Measurements from ENCODE around the gene IMMP2L. TPM values are rescaled to one million over a fixed set of nuclear protein-coding genes. Genes with fewer than 3 reads are reported as not detected.

Gene IMMP2L
- total and polyA plus RNA-seq, 2 experiments from 2014 or later, result 10.1 to 10.4 TPM

GRCh38 chr7:111083413-111083812 is 478.9 kb downstream of the IMMP2L start:
- H2AFZ ChIP-seq, result peak overlapping the region; percentile 22
- peak overlapping the region; percentile 33; the same call in 1 of the 2 replicates for H3K4me3 ChIP-seq
- peak overlapping the region; percentile 68 for H3K27ac ChIP-seq
- peak; percentile 71 for DNase-seq
- H3K36me3 ChIP-seq (ENCODE audit: low read depth), result no peaks in the 10 kb centered on the region
- no peaks in the 10 kb centered on the region for H3K27me3 ChIP-seq (replicated peaks; ENCODE audit: insufficient read depth)
- peak overlapping the region; percentile 40; the same call in 1 of the 2 replicates for H3K9ac ChIP-seq
- WGBS, 2 experiments (ENCODE audit: low coverage in 1 of 2, low lambda C conversion rate in 2 of 2, missing lambda C conversion rate in 2 of 2), result 31 to 42% methylated on average over 5 of the region's 5 CpGs
- no peaks in the 10 kb centered on the region for H3K79me2 ChIP-seq (ENCODE audit: insufficient read depth)
- no peaks in the 10 kb centered on the region for H4K20me1 ChIP-seq (ENCODE audit: insufficient read depth)
- peaks cover 22% of the 10 kb centered on the region for H3F3A ChIP-seq (ENCODE audit: insufficient read depth)
- peak overlapping the region; percentile 57 for H3K4me2 ChIP-seq (ENCODE audit: unreplicated experiment)
- TF ChIP-seq EZH2phosphoT487 (IDR thresholded peaks at IDR 0.05; ENCODE audit: insufficient read depth, low read depth), result no peak
- peaks cover 31% of the 10 kb centered on the region for H3K4me1 ChIP-seq (ENCODE audit: insufficient read depth)
- no peaks in the 10 kb centered on the region for H3K9me2 ChIP-seq (ENCODE audit: insufficient read depth)
- in situ Hi-C loops (cut with MboI), result loop anchor here (10.0 kb wide), 1 partner anchor 391 kb away; no protein-coding TSS in a partner anchor
- H3K9me3 ChIP-seq (ENCODE audit: low read depth), result no peaks in the 10 kb centered on the region

GRCh38 chr7:111082351-111082750 is 479.9 kb downstream of the IMMP2L start:
- Histone ChIP-seq H3K9ac (peak overlapping the region; percentile 40), H3K79me2 (ENCODE audit: insufficient read depth) (no peaks in the 10 kb centered on the region)
- in situ Hi-C loops (cut with MboI), result loop anchor here (10.0 kb wide), 1 partner anchor 392 kb away; no protein-coding TSS in a partner anchor

GRCh38 chr7:111081546-111082267 is 480.6 kb downstream of the IMMP2L start:
- Histone ChIP-seq H3K79me2 (ENCODE audit: insufficient read depth) (no peaks in the 10 kb centered on the region), H3K9me2 (ENCODE audit: insufficient read depth) (no peaks in the 10 kb centered on the region), H4K20me1 (ENCODE audit: insufficient read depth) (no peaks in the 10 kb centered on the region), H2AFZ (peak overlapping the region; percentile 45), H3K9me3 (ENCODE audit: low read depth) (no peaks in the 10 kb centered on the region), H3K4me3 (peak overlapping the region; percentile 33), H3K27me3 (replicated peaks; ENCODE audit: insufficient read depth) (no peaks in the 10 kb centered on the region), H3K4me2 (ENCODE audit: unreplicated experiment) (peak overlapping the region; percentile 57), H3F3A (ENCODE audit: insufficient read depth) (peaks cover 25% of the 10 kb centered on the region), H3K4me1 (ENCODE audit: insufficient read depth) (peaks cover 34% of the 10 kb centered on the region), H3K36me3 (ENCODE audit: low read depth) (no peaks in the 10 kb centered on the region), H3K27ac (peak overlapping the region; percentile 68), H3K9ac (peak overlapping the region; percentile 40)
- WGBS, 2 experiments (ENCODE audit: low coverage in 1 of 2, low lambda C conversion rate in 2 of 2, missing lambda C conversion rate in 2 of 2), result 84 to 86% methylated on average over 4 of the region's 4 CpGs
- DNase-seq, result no peak
- TF ChIP-seq EZH2 (IDR thresholded peaks at IDR 0.05; ENCODE audit: insufficient read depth, poor library complexity, severe bottlenecking) (no peak), EZH2phosphoT487 (IDR thresholded peaks at IDR 0.05; ENCODE audit: insufficient read depth, low read depth) (no peak)
- in situ Hi-C loops (cut with MboI), result loop anchor here (10.0 kb wide), 1 partner anchor 393 kb away; no protein-coding TSS in a partner anchor

More at GRCh38 chr7:111082351-111082750, 479.9 kb downstream of the IMMP2L start:
- H3K9me2 ChIP-seq (ENCODE audit: insufficient read depth), result no peaks in the 10 kb centered on the region
- peaks cover 31% of the 10 kb centered on the region for H3K4me1 ChIP-seq (ENCODE audit: insufficient read depth)
- H3K9me3 ChIP-seq (ENCODE audit: low read depth), result no peaks in the 10 kb centered on the region
- peak overlapping the region; percentile 57 for H3K4me2 ChIP-seq (ENCODE audit: unreplicated experiment)
- H3F3A ChIP-seq (ENCODE audit: insufficient read depth), result peaks cover 22% of the 10 kb centered on the region
- TF ChIP-seq EZH2phosphoT487 (IDR thresholded peaks at IDR 0.05; ENCODE audit: insufficient read depth, low read depth) (no peak), EZH2 (IDR thresholded peaks at IDR 0.05; ENCODE audit: insufficient read depth, poor library complexity, severe bottlenecking) (no peak)
- peak overlapping the region; percentile 33 for H3K4me3 ChIP-seq
- no peaks in the 10 kb centered on the region for H3K27me3 ChIP-seq (replicated peaks; ENCODE audit: insufficient read depth)
- no peaks in the 10 kb centered on the region for H3K36me3 ChIP-seq (ENCODE audit: low read depth)
- 2 to 8% methylated on average over 4 of the region's 4 CpGs for WGBS, 2 experiments (ENCODE audit: low coverage in 1 of 2, low lambda C conversion rate in 2 of 2, missing lambda C conversion rate in 2 of 2)
- H2AFZ ChIP-seq, result peak overlapping the region; percentile 45
- peak; percentile 71 for DNase-seq
- H4K20me1 ChIP-seq (ENCODE audit: insufficient read depth), result no peaks in the 10 kb centered on the region
- peak overlapping the region; percentile 68 for H3K27ac ChIP-seq

GRCh38 chr7:111080495-111081105 is 481.7 kb downstream of the IMMP2L start:
- Histone ChIP-seq H3K27ac (no peak overlapping the region), H3K4me3 (no peak overlapping the region), H3K9ac (no peak overlapping the region), H3F3A (ENCODE audit: insufficient read depth) (peaks cover 36% of the 10 kb centered on the region), H3K36me3 (ENCODE audit: low read depth) (no peaks in the 10 kb centered on the region), H3K27me3 (replicated peaks; ENCODE audit: insufficient read depth) (no peaks in the 10 kb centered on the region), H3K4me1 (ENCODE audit: insufficient read depth) (peaks cover 43% of the 10 kb centered on the region), H3K4me2 (ENCODE audit: unreplicated experiment) (no peak overlapping the region), H2AFZ (no peak overlapping the region), H3K79me2 (ENCODE audit: insufficient read depth) (no peaks in the 10 kb centered on the region), H4K20me1 (ENCODE audit: insufficient read depth) (no peaks in the 10 kb centered on the region), H3K9me3 (ENCODE audit: low read depth) (no peaks in the 10 kb centered on the region), H3K9me2 (ENCODE audit: insufficient read depth) (no peaks in the 10 kb centered on the region)
- DNase-seq, result no peak
- in situ Hi-C loops (cut with MboI), result loop anchor here (10.0 kb wide), 1 partner anchor 394 kb away; no protein-coding TSS in a partner anchor
- TF ChIP-seq EZH2 (IDR thresholded peaks at IDR 0.05; ENCODE audit: insufficient read depth, poor library complexity, severe bottlenecking) (no peak), EZH2phosphoT487 (IDR thresholded peaks at IDR 0.05; ENCODE audit: insufficient read depth, low read depth) (no peak)
- WGBS, 2 experiments (ENCODE audit: low coverage in 1 of 2, low lambda C conversion rate in 2 of 2, missing lambda C conversion rate in 2 of 2), result 98 to 100% methylated on average over 1 of the region's 1 CpG

Measured in GM23248 (cell line).